Glutamatergic neuron (in vitro differentiated cells): ENCODE data around the gene DIDO1. TPM values are rescaled to one million over a fixed set of nuclear protein-coding genes. Genes with fewer than 3 reads are reported as not detected.

Experiments used
- DNase-seq: peaks from one replicate; pipeline ENCODE4 v3.0.0; 2022
- H3K27ac Mint-ChIP-seq: one replicate; pipeline ENCODE4 v1.8.0; 2020; ENCODE audit warnings: mild to moderate bottlenecking, mixed read lengths, inconsistent platforms; ENCODE audit not compliant: unreplicated experiment
- H3K27me3 Mint-ChIP-seq: one replicate; pipeline ENCODE4 v1.8.0; 2020; ENCODE audit warnings: mild to moderate bottlenecking, moderate library complexity, mixed read lengths, inconsistent platforms; ENCODE audit not compliant: unreplicated experiment
- H3K36me3 Mint-ChIP-seq: one replicate; pipeline ENCODE4 v1.8.0; 2020; ENCODE audit warnings: mild to moderate bottlenecking, mixed read lengths, inconsistent platforms; ENCODE audit not compliant: unreplicated experiment
- H3K4me1 Mint-ChIP-seq: one replicate; pipeline ENCODE4 v1.8.0; 2020; ENCODE audit warnings: mild to moderate bottlenecking, low read depth, mixed read lengths, inconsistent platforms; ENCODE audit not compliant: unreplicated experiment
- H3K4me3 Mint-ChIP-seq: one replicate; pipeline ENCODE4 v1.8.0; 2020; ENCODE audit warnings: mild to moderate bottlenecking, mixed read lengths, inconsistent platforms; ENCODE audit not compliant: unreplicated experiment
- H3K9me3 Mint-ChIP-seq: one replicate; pipeline ENCODE4 v1.8.0; 2020; ENCODE audit warnings: mild to moderate bottlenecking, moderate library complexity, mixed read lengths, inconsistent platforms; ENCODE audit not compliant: unreplicated experiment
- CTCF ChIP-seq: fragments of 200-600 bp; sonication (generic); IDR thresholded peaks from one replicate; pipeline ENCODE4 v1.5.0; 2021; ENCODE audit not compliant: partially characterized antibody, unreplicated experiment
- total RNA-seq: library from RNA; stranded (reverse); fragmentation: NEBNext Ultra II Directional; extraction: Animal tissue kit (Norgen Biotek cat#: 25700); gene quantifications from one replicate; pipeline ENCODE4 v1.2.1, GENCODE V29; 2021; ENCODE audit not compliant: unreplicated experiment

The DIDO1 gene
- total RNA-seq, 1 donor from 2014 or later = 77.8 TPM

- no peak for DNase-seq
- H3K36me3 Mint-ChIP-seq = peaks cover 10% of the 10 kb centered on the region
- no peak for TF ChIP-seq CTCF
- H3K27me3 Mint-ChIP-seq = peaks cover 12% of the 10 kb centered on the region
- H3K9me3 Mint-ChIP-seq = peaks cover 7% of the 10 kb centered on the region
- H3K4me3 Mint-ChIP-seq = no peak overlapping the region
- H3K27ac Mint-ChIP-seq = no peak overlapping the region
- H3K4me1 Mint-ChIP-seq = peaks cover 13% of the 10 kb centered on the region
Measured at GRCh38 chr20:62885896-62886708, 40.2 kb downstream of the DIDO1 start.

- H3K4me3 Mint-ChIP-seq = no peak overlapping the region
- H3K4me1 Mint-ChIP-seq = peaks cover 6% of the 10 kb centered on the region
- no peak for TF ChIP-seq CTCF
- H3K9me3 Mint-ChIP-seq = peaks cover 5% of the 10 kb centered on the region
- peaks cover 12% of the 10 kb centered on the region for H3K27me3 Mint-ChIP-seq
- peaks cover 10% of the 10 kb centered on the region for H3K36me3 Mint-ChIP-seq
- no peak for DNase-seq
- no peak overlapping the region for H3K27ac Mint-ChIP-seq
Measured at GRCh38 chr20:62885046-62885895, 41.0 kb downstream of the DIDO1 start.

GRCh38 chr20:62884556-62884955 lies 41.7 kb downstream of the DIDO1 start:
- H3K36me3 Mint-ChIP-seq = peaks cover 10% of the 10 kb centered on the region

GRCh38 chr20:62882426-62882825 lies 43.9 kb downstream of the DIDO1 start:
- H3K36me3 Mint-ChIP-seq = peaks cover 10% of the 10 kb centered on the region
- H3K27me3 Mint-ChIP-seq = peaks cover 8% of the 10 kb centered on the region
- H3K9me3 Mint-ChIP-seq = peaks cover 5% of the 10 kb centered on the region
- no peak for TF ChIP-seq CTCF
- no peak overlapping the region for H3K4me3 Mint-ChIP-seq
- H3K4me1 Mint-ChIP-seq = peaks cover 6% of the 10 kb centered on the region
- no peak for DNase-seq
- peak overlapping the region; percentile 59 for H3K27ac Mint-ChIP-seq

More at GRCh38 chr20:62884556-62884955, 41.7 kb downstream of the DIDO1 start:
- no peak for TF ChIP-seq CTCF
- peaks cover 5% of the 10 kb centered on the region for H3K9me3 Mint-ChIP-seq
- peaks cover 12% of the 10 kb centered on the region for H3K27me3 Mint-ChIP-seq
- H3K4me3 Mint-ChIP-seq = no peak overlapping the region
- H3K4me1 Mint-ChIP-seq = peaks cover 6% of the 10 kb centered on the region
- DNase-seq = no peak
- no peak overlapping the region for H3K27ac Mint-ChIP-seq
